ENCODE measurements around the gene ZBTB39.

- TF ChIP-seq FOXK2 (IDR thresholded peaks at IDR 0.05): no peak
- TF ChIP-seq SUZ12 (IDR thresholded peaks at IDR 0.05): no peak
- no peak for TF ChIP-seq L3MBTL2 (conservative IDR thresholded peaks at IDR 0.05)
- no peak for TF ChIP-seq BHLHE40 (IDR thresholded peaks at IDR 0.05; ENCODE audit: borderline replicate concordance)
- TF ChIP-seq ELF4 (IDR thresholded peaks at IDR 0.05): no peak
- TF ChIP-seq FOXA1 (IDR thresholded peaks at IDR 0.05): no peak
- TF ChIP-seq ARNT (IDR thresholded peaks at IDR 0.05): no peak
- no peak for TF ChIP-seq SP1 (IDR thresholded peaks at IDR 0.05)
- TF ChIP-seq HDGF (IDR thresholded peaks at IDR 0.05; ENCODE audit: borderline replicate concordance): no peak
- TF ChIP-seq ZNF384 (IDR thresholded peaks at IDR 0.05): no peak
- TF ChIP-seq FOXM1 (IDR thresholded peaks at IDR 0.05; ENCODE audit: borderline replicate concordance): no peak
Measured at GRCh38 chr12:57049890-57050289, 43.5 kb upstream of the ZBTB39 start, which contains the start of gene MYO1A.

Data from HEK293T (cell line).